ENCODE data around the gene ZNF397. TPM values are rescaled to one million over a fixed set of nuclear protein-coding genes. Genes with fewer than 3 reads are reported as not detected.
A peak's percentile ranks its signal among the peaks of the same experiment; 100 is the strongest.

Gene ZNF397
- total and polyA plus RNA-seq, 2 of the 13 experiments (the other 11 are each of a cell fraction or from before 2014, with no cell fraction given) = 4.7 to 9.4 TPM

- TF ChIP-seq PAWR (CRISPR knock-in tag; IDR thresholded peaks at IDR 0.05; ENCODE audit: borderline replicate concordance) (no peak), ZNF615 (CRISPR knock-in tag; IDR thresholded peaks at IDR 0.05; ENCODE audit: borderline replicate concordance) (no peak), MXD1 (CRISPR knock-in tag; IDR thresholded peaks at IDR 0.05) (peak; percentile 96), ASH2L (IDR thresholded peaks at IDR 0.05; ENCODE audit: insufficient read length, low read depth, low read length) (peak; percentile 97), ZNF343 (CRISPR knock-in tag; IDR thresholded peaks at IDR 0.05) (peak; percentile 96), KDM2A (CRISPR knock-in tag; IDR thresholded peaks at IDR 0.05; ENCODE audit: borderline replicate concordance, low read depth) (peak; percentile 94; the same call in 1 of the 2 replicates), RARA (CRISPR knock-in tag; IDR thresholded peaks at IDR 0.05) (peak; percentile 42; the same call in 1 of the 2 replicates), ZNF264 (CRISPR knock-in tag; IDR thresholded peaks at IDR 0.05) (no peak; the same call in 1 of the 2 replicates), ZNF468 (CRISPR knock-in tag; IDR thresholded peaks at IDR 0.05) (no peak), RAD51 (IDR thresholded peaks at IDR 0.05; ENCODE audit: borderline replicate concordance) (no peak), MXD3 (CRISPR knock-in tag; IDR thresholded peaks at IDR 0.05) (0 out of 2 replicates have a peak, but pooled peaks have one; percentile 58), ZFY (CRISPR knock-in tag; IDR thresholded peaks at IDR 0.05) (peak; percentile 96), TIGD3 (CRISPR knock-in tag; IDR thresholded peaks at IDR 0.05; ENCODE audit: borderline replicate concordance) (peak; percentile 90), ZSCAN25 (CRISPR knock-in tag; IDR thresholded peaks at IDR 0.05) (peak; percentile 57), ZNF143 (CRISPR knock-in tag; IDR thresholded peaks at IDR 0.05) (peak; percentile 74), AGO1 (IDR thresholded peaks at IDR 0.05; ENCODE audit: low read depth, low read length, poor library complexity, severe bottlenecking) (no peak), SRF (IDR thresholded peaks at IDR 0.05; ENCODE audit: low read depth, low read length) (no peak), TAF15 (IDR thresholded peaks at IDR 0.05; ENCODE audit: low read depth, low read length, poor library complexity, severe bottlenecking) (no peak), ZNF10 (CRISPR knock-in tag; IDR thresholded peaks at IDR 0.05; ENCODE audit: borderline replicate concordance, low read depth) (no peak), ARHGAP35 (CRISPR knock-in tag; IDR thresholded peaks at IDR 0.05; ENCODE audit: borderline replicate concordance) (peak; percentile 64; the same call in 1 of the 2 replicates), HNRNPK (IDR thresholded peaks at IDR 0.05; ENCODE audit: low read depth, low read length, poor library complexity, severe bottlenecking) (no peak), ZSCAN22 (CRISPR knock-in tag; IDR thresholded peaks at IDR 0.05) (peak; percentile 76; the same call in 1 of the 2 replicates)
- TF ChIP-seq, protein P1, sequence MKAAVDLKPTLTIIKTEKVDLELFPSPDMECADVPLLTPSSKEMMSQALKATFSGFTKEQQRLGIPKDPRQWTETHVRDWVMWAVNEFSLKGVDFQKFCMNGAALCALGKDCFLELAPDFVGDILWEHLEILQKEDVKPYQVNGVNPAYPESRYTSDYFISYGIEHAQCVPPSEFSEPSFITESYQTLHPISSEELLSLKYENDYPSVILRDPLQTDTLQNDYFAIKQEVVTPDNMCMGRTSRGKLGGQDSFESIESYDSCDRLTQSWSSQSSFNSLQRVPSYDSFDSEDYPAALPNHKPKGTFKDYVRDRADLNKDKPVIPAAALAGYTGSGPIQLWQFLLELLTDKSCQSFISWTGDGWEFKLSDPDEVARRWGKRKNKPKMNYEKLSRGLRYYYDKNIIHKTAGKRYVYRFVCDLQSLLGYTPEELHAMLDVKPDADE (CRISPR knock-in tag; IDR thresholded peaks at IDR 0.05) = no peak
- TF ChIP-seq, protein P2, sequence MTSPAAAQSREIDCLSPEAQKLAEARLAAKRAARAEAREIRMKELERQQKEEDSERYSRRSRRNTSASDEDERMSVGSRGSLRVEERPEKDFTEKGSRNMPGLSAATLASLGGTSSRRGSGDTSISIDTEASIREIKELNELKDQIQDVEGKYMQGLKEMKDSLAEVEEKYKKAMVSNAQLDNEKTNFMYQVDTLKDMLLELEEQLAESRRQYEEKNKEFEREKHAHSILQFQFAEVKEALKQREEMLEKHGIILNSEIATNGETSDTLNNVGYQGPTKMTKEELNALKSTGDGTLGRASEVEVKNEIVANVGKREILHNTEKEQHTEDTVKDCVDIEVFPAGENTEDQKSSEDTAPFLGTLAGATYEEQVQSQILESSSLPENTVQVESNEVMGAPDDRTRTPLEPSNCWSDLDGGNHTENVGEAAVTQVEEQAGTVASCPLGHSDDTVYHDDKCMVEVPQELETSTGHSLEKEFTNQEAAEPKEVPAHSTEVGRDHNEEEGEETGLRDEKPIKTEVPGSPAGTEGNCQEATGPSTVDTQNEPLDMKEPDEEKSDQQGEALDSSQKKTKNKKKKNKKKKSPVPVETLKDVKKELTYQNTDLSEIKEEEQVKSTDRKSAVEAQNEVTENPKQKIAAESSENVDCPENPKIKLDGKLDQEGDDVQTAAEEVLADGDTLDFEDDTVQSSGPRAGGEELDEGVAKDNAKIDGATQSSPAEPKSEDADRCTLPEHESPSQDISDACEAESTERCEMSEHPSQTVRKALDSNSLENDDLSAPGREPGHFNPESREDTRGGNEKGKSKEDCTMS (CRISPR knock-in tag; conservative IDR thresholded peaks at IDR 0.05) = no peak
These were observed 49.4 kb downstream of the ZNF397 start, which contains the start of gene ZSCAN30 (continued) for GRCh38 chr18:35290094-35290735.

Measured in HepG2 (cell line).